ENCODE measurements around the gene ATIC. TPM values are rescaled to one million over a fixed set of nuclear protein-coding genes. Genes with fewer than 3 reads are reported as not detected.
A peak's percentile ranks its signal among the peaks of the same experiment; 100 is the strongest.

Gene ATIC
- polyA plus RNA-seq, 3 donors = 20.8 to 32.3 (median 21.6) TPM

DNA sequence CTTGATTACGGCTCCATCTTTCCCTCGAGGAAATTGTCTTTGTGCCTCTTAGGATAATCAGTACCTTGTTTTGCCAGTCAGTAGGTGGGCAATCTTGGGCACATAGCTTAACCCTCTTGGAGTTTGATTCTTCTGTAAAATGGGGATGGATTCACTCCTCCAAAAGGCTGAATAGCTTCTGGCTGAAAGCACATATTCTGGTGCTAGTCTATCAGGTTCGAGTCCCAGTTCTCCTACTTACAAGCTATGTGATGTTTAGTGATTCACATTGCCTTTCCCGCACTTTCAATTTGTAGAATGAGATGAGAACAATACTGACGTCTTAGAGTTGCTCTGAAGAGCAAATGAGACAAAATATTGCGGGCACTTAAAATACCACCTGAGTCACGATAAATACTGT, 43.9 kb downstream of the ATIC start:
- H3K4me2 ChIP-seq (replicated peaks; ENCODE audit: extremely low read depth, low read length, poor library complexity, severe bottlenecking) = no peak overlapping the region
- no peak overlapping the region for H3K27ac ChIP-seq (ENCODE audit: low read depth in 1 of 2, low read length in 2 of 2)
- no peaks in the 10 kb centered on the region for H3K79me2 ChIP-seq (ENCODE audit: insufficient read depth, low read length)
- WGBS (ENCODE audit: insufficient coverage) = 100% methylated on average over 3 of the region's 7 CpGs
- no peak for DNase-seq
- no peak overlapping the region for H3K4me3 ChIP-seq (replicated peaks in 1 of 3; ENCODE audit: low read depth in 2 of 3, low read length in 3 of 3)
- Mint-ChIP-seq H3K9me3 (no peaks in the 10 kb centered on the region), H3K27me3 (ENCODE audit: low read depth in 3 of 3) (no peaks in the 10 kb centered on the region), H3K4me3 (no peak overlapping the region), H3K36me3 (peaks cover 6 to 18% of the 10 kb centered on the region in 2 donors), H3K27ac (no peak overlapping the region), H3K4me1 (no peaks in the 10 kb centered on the region)
- no peaks in the 10 kb centered on the region for H3K27me3 ChIP-seq (ENCODE audit: control insufficient read depth in 2 of 2, insufficient read depth in 2 of 2, low read length in 2 of 2)
- H3K9me3 ChIP-seq (replicated peaks in 1 of 2; ENCODE audit: control insufficient read depth in 1 of 2, insufficient read depth in 1 of 2, low read length in 2 of 2) = no peaks in the 10 kb centered on the region
- peaks cover 0 to 3% of the 10 kb centered on the region in 2 donors for H3K36me3 ChIP-seq (replicated peaks in 1 of 2; ENCODE audit: control insufficient read depth in 1 of 2, insufficient read depth in 2 of 2, low read length in 2 of 2)
- no peaks in the 10 kb centered on the region for H4K20me1 ChIP-seq (ENCODE audit: insufficient read depth, low read length)
- intact Hi-C loops (cut with micrococcal nuclease) = no loop called here
- no peaks in the 10 kb centered on the region for H3K4me1 ChIP-seq (ENCODE audit: control insufficient read depth in 1 of 2, insufficient read depth in 2 of 2, low read length in 2 of 2)
- no peak overlapping the region for H2AFZ ChIP-seq (ENCODE audit: insufficient read depth, low read depth, low read length, poor library complexity, severe bottlenecking)
- TF ChIP-seq, protein P1, sequence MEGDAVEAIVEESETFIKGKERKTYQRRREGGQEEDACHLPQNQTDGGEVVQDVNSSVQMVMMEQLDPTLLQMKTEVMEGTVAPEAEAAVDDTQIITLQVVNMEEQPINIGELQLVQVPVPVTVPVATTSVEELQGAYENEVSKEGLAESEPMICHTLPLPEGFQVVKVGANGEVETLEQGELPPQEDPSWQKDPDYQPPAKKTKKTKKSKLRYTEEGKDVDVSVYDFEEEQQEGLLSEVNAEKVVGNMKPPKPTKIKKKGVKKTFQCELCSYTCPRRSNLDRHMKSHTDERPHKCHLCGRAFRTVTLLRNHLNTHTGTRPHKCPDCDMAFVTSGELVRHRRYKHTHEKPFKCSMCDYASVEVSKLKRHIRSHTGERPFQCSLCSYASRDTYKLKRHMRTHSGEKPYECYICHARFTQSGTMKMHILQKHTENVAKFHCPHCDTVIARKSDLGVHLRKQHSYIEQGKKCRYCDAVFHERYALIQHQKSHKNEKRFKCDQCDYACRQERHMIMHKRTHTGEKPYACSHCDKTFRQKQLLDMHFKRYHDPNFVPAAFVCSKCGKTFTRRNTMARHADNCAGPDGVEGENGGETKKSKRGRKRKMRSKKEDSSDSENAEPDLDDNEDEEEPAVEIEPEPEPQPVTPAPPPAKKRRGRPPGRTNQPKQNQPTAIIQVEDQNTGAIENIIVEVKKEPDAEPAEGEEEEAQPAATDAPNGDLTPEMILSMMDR (IDR thresholded peaks at IDR 0.05) = no peak
- no peak overlapping the region for H3K9ac ChIP-seq (ENCODE audit: insufficient read depth, low read length, poor library complexity, severe bottlenecking)

DNA sequence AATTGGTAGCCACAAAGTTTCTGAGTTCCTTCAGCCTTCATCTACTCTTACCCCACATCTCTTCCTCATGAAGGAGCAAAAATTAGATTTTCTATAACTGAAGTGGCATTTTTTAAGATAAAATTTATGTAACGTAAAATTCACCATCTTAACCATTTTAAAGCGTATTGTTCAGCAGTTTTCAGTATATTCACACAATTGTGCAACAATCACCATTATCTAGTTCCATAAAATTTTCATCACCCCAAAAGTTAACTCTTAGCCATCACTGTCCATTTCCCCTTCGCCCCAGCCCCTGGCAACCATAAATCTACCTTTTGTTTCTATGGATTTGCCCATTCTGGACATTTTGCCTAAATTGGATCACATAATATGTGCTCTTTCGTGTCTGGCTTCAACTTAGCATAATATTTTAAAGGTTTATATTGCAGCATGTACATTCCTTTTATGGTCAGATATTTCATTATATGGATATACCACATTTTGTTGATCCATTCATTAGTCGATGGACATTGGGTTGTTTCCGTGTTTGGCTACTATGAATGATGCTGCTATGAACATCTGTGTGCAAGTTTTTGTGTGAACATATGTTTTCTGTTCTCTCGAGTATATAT, 44.6 kb downstream of the ATIC start:
- intact Hi-C loops (cut with micrococcal nuclease) = no loop called here

More for the DNA sequence above, 44.6 kb downstream of the ATIC start:
- Histone ChIP-seq H3K4me2 (replicated peaks; ENCODE audit: extremely low read depth, low read length, poor library complexity, severe bottlenecking) (no peak overlapping the region), H4K20me1 (ENCODE audit: insufficient read depth, low read length) (no peaks in the 10 kb centered on the region), H3K79me2 (ENCODE audit: insufficient read depth, low read length) (no peaks in the 10 kb centered on the region), H3K27me3 (ENCODE audit: control insufficient read depth in 2 of 2, insufficient read depth in 2 of 2, low read length in 2 of 2) (no peaks in the 10 kb centered on the region), H3K4me1 (ENCODE audit: control insufficient read depth in 1 of 2, insufficient read depth in 2 of 2, low read length in 2 of 2) (no peaks in the 10 kb centered on the region), H3K4me3 (replicated peaks in 1 of 3; ENCODE audit: low read depth in 2 of 3, low read length in 3 of 3) (no peak overlapping the region), H2AFZ (ENCODE audit: insufficient read depth, low read depth, low read length, poor library complexity, severe bottlenecking) (no peak overlapping the region), H3K9ac (ENCODE audit: insufficient read depth, low read length, poor library complexity, severe bottlenecking) (no peak overlapping the region), H3K9me3 (replicated peaks in 1 of 2; ENCODE audit: control insufficient read depth in 1 of 2, insufficient read depth in 1 of 2, low read length in 2 of 2) (no peaks in the 10 kb centered on the region), H3K36me3 (replicated peaks in 1 of 2; ENCODE audit: control insufficient read depth in 1 of 2, insufficient read depth in 2 of 2, low read length in 2 of 2) (no peaks in the 10 kb centered on the region), H3K27ac (ENCODE audit: low read depth in 1 of 2, low read length in 2 of 2) (no peak overlapping the region)
- H3K27ac Mint-ChIP-seq = peak overlapping the region in 1 of 7 donors; percentile 40
- H3K36me3 Mint-ChIP-seq = peaks cover 5 to 15% of the 10 kb centered on the region in 2 donors
- TF ChIP-seq, protein P1 (IDR thresholded peaks at IDR 0.05) = no peak
- WGBS (ENCODE audit: insufficient coverage) = 94% methylated on average over 3 of the region's 7 CpGs
- no peaks in the 10 kb centered on the region for H3K27me3 Mint-ChIP-seq (ENCODE audit: low read depth in 3 of 3)
- no peaks in the 10 kb centered on the region for H3K9me3 Mint-ChIP-seq
- no peak for DNase-seq
- H3K4me3 Mint-ChIP-seq = no peak overlapping the region
- no peaks in the 10 kb centered on the region for H3K4me1 Mint-ChIP-seq
